Suppressor macrophage treated with lipopolysaccharide for 4 hours (primary cell): Measurements from ENCODE around the gene DOCK10.

Experiments used
- DNase-seq: peaks from one replicate; pipeline ENCODE4 v3.0.0-alpha.2; 2020

The DOCK10 gene

DNA sequence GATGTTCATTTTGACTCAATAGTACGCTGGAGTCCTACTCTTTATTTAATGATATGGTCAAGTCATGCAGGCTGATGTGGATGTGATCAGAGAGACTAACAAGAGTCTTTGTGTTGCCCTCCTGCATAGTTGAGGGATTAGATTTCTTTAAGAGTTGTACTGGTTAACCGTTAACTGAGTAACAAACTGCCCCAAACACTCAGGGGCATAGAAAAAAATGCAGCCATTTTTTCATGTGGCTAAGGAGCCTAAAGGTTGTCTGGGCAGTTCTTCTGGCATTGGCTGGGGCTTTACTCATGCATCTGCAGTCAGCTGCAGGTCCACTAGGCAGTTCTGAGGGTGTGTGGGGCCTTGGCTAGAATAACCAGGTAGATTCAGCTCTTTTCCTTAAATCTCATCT, 32.5 kb downstream of the DOCK10 start:
- DNase-seq: no peak

DNA sequence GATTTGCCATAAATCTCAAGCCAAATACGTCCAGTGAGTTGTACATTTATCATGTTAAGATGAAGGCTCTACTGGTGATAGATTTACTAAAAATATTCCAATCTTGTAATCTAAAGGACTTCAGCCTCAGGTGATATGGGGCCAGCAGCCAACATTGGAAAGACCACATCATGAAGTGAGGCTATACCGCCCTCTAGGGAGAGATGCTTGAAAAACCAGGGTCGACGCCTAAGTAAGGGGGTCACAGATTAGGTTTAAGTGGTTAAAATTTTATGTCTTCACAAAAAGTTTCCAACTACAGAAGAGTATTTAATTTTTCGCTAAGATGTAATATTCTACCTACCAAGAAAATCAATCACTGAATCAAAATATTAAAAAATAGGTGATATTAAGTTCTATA, 33.3 kb downstream of the DOCK10 start:
- DNase-seq: no peak

DNA sequence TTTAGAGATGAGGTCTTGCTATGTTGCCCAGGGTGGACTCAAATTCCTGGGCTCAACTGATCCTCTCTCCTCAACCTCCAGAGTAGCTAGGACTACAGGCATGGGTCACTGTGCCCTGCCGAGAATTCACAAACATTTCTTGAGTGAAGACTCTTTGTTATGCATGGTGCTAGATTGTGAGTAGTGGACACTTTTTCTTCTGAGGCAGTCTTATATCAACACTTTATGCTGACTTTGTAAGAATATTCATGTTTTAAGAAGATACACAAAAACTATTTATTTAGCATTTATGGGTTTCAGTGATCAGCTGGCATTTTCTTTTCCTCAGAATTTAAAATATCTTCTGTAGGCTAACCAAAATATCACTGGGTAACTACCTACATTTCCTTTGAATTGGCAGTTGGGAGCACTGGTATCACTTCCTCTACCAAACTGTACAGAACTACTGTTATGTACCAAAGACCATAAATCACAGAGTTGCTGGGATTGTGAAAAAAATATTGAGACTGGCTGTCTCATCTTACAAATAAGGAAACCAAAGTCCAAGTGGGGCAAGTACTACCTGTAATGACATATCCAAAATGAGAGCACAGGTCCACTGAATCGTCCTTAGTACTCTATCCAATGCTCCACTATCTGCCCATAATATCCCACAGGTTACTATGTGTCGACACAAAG, 34.0 kb downstream of the DOCK10 start:
- DNase-seq: peak; percentile 46

- DNase-seq: no peak
Measured at GRCh38 chr2:225006730-225007129, 35.5 kb downstream of the DOCK10 start.

- no peak for DNase-seq
Measured at GRCh38 chr2:225004597-225004996, 37.7 kb downstream of the DOCK10 start.

- no peak for DNase-seq
Measured at GRCh38 chr2:225002656-225003045, 39.6 kb downstream of the DOCK10 start.

- DNase-seq: peak; percentile 83
Measured at GRCh38 chr2:225002039-225002655, 40.1 kb downstream of the DOCK10 start.

DNA sequence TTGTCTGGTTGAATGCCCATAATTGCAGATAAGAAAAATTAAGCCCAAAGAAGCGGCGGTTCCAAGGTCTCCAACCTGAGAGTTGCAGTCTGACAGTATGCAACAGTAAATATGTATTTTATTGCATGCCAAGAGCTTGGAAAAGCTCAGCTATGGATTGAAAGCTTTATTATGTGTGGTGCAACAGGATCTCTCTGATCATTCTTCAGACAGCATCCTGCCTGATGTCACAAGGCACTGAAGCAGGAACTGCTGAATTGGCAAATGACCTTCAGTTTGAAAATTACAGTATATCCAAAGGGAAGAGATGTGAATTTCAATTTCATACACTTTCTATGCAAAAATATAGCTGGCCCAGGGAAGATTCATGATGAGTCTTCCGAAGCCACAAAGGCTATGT, 42.5 kb downstream of the DOCK10 start:
- peak; percentile 54 for DNase-seq

DNA sequence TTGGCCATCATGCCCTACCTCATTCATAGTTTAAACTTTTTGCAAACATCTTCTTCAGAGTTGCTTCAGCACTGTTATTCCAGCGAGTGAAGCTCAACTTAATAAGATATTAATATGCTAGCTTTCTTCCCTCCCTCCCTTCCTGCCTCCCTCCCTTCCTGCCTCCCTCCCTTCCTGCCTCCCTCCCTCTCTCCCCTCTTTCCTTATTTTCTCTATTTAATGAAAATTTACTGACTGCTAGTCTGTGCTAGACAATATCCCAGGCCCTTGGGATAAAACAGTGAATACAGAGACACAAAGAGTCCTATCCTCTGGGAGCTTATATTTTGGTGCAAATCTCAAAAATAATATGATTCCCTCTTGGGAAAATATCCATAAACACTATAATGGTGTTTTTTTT, 42.9 kb downstream of the DOCK10 start:
- DNase-seq: no peak

- no peak for DNase-seq
Measured at GRCh38 chr2:224997802-224998201, 44.5 kb downstream of the DOCK10 start.

DNA sequence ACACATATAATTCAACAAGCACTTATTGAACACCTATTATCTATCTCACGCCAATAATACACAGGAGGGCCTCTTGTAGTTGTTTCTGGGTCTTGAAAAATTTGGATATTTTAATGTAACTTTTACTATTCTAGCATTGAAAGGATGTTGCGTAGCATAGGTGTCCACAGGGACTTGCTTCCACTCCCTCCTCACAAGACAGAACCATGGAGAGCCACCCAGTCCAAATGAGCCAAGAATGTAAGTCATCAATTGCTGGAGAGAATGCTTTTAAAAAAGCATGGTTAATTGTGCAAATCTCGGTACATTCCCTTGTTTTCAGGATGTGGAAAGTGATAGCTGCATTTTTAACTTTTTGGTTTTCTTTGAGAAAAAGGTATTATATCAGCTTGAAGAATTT, 46.8 kb downstream of the DOCK10 start:
- no peak for DNase-seq

DNA sequence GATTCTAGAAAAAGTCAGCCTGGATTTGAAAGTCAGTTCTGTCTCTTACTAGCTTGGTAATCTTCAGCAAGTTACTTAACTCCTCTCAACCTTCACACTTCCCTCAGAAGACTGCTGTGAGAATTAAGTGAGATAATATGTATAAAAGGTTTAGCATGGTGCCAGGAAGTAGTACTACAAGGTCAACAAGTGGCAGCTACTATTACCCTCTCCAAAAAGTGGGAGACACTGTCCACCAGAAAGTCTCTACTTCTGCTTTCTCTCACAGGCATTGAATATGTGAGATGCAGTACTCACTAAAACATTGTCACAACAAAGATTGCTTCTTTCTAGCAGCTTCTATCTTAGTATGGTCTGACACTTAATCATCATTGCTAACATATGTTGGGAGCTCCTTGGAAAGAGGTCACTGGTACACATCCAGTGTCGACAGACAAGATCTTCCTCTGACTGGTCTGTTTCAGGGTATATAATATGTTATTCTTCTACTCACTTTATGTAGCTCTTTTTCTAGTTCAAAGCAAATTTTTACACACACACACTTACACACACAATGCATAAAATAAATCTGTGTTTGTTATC, 47.9 kb downstream of the DOCK10 start:
- peak; percentile 34 for DNase-seq

GRCh38 chr2:224990710-224991109, 51.6 kb downstream of the DOCK10 start:
- DNase-seq: no peak

DNA sequence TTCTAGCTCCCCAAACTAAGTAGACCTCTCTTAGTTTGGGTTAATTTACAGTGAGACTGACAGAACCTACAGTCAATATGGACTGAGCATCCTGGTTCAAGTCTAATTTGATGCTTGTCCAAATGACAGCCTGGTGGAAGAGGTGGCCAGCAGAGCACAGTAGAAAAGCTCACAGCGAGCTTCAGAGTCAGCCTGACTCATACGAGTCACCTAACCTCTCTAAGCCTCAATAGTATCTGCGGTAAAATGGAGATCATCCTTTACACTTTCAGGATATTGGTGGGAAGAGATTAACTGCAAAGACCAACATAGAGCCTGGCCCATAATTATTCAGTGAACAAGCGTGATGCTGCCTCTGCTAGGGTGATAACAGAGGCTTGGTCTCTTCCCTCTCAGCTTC, 54.5 kb downstream of the DOCK10 start:
- DNase-seq: no peak

DNA sequence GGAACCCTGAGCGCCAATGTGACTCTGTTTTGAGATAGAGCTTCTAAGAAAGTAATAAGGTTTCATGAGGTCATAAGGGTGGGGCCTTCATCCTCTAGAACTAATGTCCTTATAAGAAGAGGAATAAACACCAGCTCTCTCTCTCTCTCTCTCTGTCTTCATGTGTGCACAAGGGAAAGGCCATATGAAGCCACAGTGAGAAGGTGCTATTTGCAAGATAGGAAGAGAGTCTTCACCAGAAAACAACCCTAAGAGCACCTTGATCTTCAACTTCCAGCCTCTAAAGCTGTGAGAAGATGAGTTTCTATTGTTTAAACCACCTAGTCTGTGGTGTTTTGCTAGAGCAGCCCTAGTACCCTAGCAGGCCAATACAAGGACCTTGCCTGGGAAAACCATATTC, 55.8 kb downstream of the DOCK10 start:
- no peak for DNase-seq

- DNase-seq: no peak
Measured at GRCh38 chr2:224984637-224985036, 57.6 kb downstream of the DOCK10 start.

DNA sequence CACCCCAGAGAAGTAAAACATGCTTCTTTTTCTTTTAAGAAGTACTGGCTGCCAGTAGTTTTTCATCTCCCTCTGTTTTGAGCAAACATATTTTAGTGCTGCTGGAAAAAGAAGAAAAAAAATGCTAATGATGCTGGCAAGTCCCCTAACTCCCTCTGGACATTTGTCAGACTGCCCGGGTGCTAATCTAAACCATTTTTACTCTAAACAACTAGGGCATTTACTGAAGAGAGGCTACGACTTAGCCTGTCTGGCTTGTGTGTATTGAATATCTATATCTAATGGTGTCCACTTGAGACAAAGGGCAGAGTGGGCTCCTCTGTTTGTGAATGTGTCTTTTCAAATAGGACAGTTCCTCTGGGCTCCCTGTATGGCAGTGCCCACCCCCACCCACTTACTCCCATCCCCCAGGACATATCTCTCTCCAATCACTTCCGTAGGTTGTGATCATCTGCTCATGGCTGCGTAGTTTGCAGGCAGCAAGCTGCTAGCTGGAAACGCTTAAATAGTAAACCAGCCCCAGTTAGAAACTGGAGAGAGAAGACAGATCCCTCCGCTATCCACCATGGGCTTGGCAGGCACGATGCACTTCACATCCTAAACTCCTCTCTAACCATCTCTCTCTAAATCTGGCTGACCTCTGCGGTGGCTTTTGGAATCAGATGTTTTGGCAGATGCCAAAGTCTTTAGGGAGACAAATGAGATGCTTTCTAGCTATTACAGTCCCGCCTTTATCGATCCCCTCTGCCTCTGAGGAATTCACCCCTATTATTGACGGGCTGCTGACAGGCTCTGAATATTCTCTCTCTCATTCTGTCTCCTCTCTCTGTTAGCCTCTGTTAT, 58.3 kb downstream of the DOCK10 start:
- no peak for DNase-seq

DNA sequence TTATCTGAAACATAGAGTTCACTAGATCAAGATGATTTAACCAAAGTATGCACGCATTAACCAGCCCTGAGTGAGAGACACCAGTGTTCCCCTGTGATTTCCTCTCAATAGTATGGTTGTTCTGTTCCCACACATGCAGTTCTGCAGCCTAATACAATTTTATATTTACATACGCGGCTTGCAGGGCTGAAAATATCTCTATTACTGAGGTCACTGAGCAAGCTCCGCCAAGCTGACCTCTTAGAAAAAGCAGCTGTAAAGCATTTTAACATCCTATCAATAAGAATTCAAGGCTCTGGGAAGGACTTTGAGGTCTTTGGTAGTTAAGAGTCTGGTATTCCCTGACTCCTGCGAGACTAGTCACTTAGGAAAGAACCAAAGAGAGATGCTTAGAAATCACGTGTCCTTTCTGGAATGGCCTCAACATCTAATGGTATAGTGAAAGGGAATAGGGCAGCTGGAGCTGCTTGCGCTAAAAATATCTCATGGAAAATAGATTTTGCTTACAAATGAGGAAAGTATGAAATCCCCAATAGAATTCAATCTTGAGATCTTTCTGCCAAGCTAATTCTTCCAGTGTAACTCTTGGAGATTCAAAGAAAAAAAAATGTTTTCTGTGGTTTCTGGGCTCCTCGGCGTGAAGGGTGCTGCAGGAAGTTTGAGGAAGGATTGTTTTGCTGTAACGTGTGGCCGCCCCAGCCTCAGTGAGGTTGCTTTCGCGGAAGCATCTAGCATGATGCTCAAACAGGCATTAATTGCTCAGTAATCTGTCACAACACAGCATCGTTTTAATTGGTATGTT, 59.2 kb downstream of the DOCK10 start:
- DNase-seq: peak; percentile 19

GRCh38 chr2:224982226-224982625, 60.0 kb downstream of the DOCK10 start:
- no peak for DNase-seq

- no peak for DNase-seq
Measured at GRCh38 chr2:224976629-224977525, 65.4 kb downstream of the DOCK10 start.

DNA sequence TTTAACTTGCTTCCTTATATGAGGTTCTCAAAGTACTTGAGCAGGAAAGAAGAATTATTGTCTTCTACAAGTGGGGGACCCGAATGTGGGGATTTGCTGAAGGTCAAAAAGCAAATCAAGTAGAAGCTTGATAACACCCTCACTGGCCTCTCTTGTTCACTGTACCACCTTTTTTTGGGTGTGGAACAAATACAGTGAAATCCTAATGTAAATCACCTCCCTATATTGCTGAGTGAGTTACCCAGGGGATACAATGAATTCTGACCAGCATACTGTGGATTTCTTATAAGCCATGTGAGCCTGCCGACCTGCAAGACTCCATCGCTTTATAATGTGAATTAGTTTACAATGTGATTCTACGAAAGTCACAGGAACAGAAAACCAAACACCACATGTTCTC, 66.5 kb downstream of the DOCK10 start:
- no peak for DNase-seq
